IPS-15b (cell line): ENCODE data around the gene F2RL3.

Experiments
- H3K27me3 ChIP-seq: one replicate; pipeline ENCODE4 v1.6.1; 2013; ENCODE audit warnings: low read length; ENCODE audit not compliant: control insufficient read depth, insufficient read depth
- H3K36me3 ChIP-seq: one replicate; pipeline ENCODE4 v1.6.1; 2013; ENCODE audit warnings: low read length; ENCODE audit not compliant: control insufficient read depth, insufficient read depth
- H3K4me1 ChIP-seq: one replicate; pipeline ENCODE4 v1.6.1; 2013; ENCODE audit warnings: mild to moderate bottlenecking, low read length; ENCODE audit not compliant: control insufficient read depth, insufficient read depth
- H3K4me3 ChIP-seq: one replicate; pipeline ENCODE4 v1.5.1; 2013; ENCODE audit warnings: low read depth, low read length
- H3K9ac ChIP-seq: one replicate; pipeline ENCODE4 v1.6.1; 2013; ENCODE audit warnings: low read depth, mild to moderate bottlenecking, low read length
- H3K9me3 ChIP-seq: one replicate; pipeline ENCODE4 v1.6.1; 2013; ENCODE audit warnings: mild to moderate bottlenecking, low read length; ENCODE audit not compliant: control insufficient read depth, insufficient read depth

F2RL3 gene

DNA sequence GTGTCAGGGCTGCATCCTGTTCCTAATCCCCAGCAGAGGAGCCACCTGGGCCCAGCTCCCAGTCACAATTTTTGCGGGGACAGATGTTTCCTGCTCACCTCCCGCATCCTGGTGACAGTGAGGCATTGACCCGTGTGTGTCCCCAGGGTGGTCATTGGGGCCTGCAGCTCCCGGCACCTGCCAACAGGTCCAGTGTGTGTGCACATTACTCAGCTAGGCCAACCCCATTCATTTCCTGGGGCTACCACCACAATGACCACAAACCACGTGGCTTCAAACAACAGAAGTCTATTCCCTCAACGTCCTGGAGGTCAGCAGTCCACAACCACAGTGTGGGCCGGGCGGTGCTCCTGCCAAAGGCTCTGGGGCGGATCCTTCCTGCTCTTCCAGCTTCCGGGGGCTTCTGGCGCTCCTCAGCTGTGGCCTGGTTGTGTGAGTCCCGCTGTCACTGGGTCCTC, 11.9 kb upstream of the F2RL3 start:
- Histone ChIP-seq H3K9me3 (no peaks in the 10 kb centered on the region), H3K36me3 (peaks cover 54% of the 10 kb centered on the region), H3K4me3 (no peak overlapping the region), H3K9ac (no peak overlapping the region), H3K27me3 (no peaks in the 10 kb centered on the region), H3K4me1 (no peaks in the 10 kb centered on the region)

DNA sequence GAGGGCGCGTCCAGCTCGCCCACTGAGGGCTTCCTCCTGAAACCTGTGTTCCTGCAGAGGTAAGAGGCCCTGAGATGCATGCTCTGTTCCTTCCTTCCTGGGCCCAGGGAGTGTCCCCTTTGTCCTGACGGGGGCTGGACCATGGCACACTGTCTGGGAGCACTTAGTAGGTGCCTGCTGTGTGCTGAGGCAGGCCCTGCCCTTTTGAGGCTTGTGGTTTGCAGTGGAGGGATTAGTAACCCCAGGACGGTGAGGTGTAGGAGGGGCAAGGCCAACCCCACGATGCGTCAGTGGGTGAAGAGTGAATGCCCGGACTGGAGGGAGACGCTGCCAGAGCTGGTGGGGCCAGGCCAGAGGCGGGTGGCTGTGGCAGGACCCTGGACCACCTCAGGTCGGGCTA, 11.2 kb upstream of the F2RL3 start:
- no peak overlapping the region for H3K4me3 ChIP-seq
- H3K36me3 ChIP-seq, result peaks cover 56% of the 10 kb centered on the region
- H3K9ac ChIP-seq, result no peak overlapping the region
- H3K4me1 ChIP-seq, result no peaks in the 10 kb centered on the region
- no peaks in the 10 kb centered on the region for H3K27me3 ChIP-seq
- H3K9me3 ChIP-seq, result no peaks in the 10 kb centered on the region

DNA sequence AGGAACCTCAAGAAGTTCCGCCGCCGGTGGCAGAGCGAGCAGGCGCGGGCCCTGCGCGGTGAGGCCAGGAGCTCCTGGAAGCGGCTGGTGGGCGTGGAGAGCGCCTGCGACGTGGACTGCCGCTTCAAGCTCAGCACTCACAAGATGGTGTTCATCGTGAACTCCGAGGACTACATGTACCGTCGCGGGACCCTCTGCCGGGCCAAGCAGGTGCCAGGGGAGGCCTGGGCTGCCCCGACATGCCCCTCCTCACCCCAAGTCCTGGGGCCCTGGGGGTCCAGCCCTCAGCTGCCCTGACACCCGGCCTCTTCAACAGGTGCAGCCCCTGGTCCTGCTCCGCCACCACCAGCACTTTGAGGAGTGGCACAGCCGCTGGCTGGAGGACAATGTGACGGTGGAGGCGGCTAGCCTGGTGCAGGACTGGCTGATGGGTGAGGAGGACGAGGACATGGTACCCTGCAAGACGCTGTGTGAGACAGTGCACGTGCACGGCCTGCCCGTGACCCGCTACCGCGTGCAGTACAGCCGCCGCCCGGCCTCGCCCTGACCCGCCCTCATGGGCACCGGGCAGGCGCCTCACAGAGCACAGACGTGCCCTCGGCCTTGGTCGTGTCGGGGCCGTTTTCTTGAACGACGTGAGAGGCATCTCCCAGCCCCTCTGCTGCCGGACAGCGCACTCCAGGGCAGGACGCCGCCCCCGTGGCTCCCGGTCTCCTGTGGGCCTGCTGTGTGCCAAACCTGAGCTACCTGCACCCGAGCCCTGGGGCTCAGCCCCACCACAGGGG, 10.4 kb upstream of the F2RL3 start:
- no peak overlapping the region for H3K4me3 ChIP-seq
- H3K9me3 ChIP-seq, result no peaks in the 10 kb centered on the region
- no peaks in the 10 kb centered on the region for H3K4me1 ChIP-seq
- peaks cover 48% of the 10 kb centered on the region for H3K36me3 ChIP-seq
- H3K27me3 ChIP-seq, result no peaks in the 10 kb centered on the region
- H3K9ac ChIP-seq, result no peak overlapping the region

DNA sequence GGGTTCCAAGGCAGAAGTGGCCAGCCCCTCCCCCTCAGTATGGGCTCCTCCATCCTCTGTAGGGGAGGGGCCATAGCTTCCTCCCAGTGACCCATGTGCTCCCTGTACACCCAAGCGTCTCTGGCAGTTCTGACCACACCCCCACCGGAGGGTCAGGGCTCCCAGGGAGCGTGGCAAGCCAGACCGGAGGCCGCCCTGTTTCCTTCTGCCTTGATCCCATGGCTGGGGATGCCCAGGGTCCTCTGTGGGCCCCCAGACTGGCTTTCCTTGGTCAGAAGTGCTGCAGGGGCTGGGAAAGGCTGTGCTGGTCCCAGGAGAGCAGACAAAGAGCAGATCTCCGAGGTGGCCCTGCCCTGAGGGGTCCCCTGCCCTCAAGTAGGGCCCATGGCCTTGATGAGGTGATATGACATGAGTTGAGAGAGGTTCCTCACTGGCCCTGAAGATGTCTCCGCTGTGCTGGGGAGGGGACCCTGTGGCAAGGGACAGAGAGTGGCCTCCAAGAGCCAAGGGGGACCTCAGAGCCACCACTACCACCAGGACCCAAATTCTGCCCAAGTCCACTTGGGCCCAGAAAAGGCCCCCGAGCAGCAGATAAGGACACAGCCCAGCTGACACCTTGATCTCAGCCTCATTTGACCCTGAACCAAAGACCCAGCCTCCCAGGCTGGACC, 7.8 kb upstream of the F2RL3 start:
- H3K27me3 ChIP-seq, result no peaks in the 10 kb centered on the region
- H3K36me3 ChIP-seq, result peaks cover 41% of the 10 kb centered on the region
- H3K9ac ChIP-seq, result no peak overlapping the region
- H3K4me1 ChIP-seq, result no peaks in the 10 kb centered on the region
- no peaks in the 10 kb centered on the region for H3K9me3 ChIP-seq
- no peak overlapping the region for H3K4me3 ChIP-seq

DNA sequence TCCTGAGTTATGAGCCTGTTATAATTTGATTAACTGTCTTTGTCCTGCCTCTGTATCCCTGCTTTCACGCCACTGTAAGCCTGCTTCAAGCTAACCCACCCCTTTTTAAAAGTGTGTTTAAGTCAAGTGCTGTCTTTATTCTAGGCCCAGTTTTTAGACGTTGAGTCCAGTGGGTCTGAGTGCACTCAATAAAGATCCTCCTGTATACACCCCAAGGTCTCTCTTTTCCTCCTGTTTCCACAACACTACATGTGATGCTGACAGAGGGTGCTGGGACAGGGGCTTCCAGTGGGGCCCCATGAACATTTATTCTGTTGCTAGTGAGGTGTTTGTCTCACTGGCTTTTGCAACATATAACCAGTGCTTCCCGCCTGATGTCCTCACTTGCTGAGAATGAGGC, 6.7 kb upstream of the F2RL3 start:
- no peaks in the 10 kb centered on the region for H3K27me3 ChIP-seq
- no peaks in the 10 kb centered on the region for H3K9me3 ChIP-seq
- H3K9ac ChIP-seq, result no peak overlapping the region
- H3K36me3 ChIP-seq, result peaks cover 30% of the 10 kb centered on the region
- no peaks in the 10 kb centered on the region for H3K4me1 ChIP-seq
- H3K4me3 ChIP-seq, result no peak overlapping the region

DNA sequence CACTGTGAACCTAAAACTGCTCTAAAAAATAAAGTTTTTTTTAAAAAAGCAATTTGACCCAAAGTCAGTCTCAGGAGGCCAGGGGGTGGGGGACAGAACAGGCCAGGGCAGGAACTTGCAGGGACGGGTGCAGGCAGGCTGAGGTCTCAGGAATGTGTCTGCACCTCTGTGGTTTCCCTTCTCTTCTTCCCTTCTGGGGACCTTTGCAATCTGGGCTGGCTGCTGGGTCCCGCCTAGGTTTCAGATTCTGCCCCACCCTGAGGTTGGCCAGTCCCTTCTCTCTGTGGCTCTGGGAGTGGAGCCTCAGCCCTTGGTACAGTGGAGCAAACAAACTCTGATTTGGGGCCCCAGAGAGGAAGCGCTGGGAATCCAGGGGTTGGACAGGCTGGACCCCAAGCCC, 5.3 kb upstream of the F2RL3 start:
- Histone ChIP-seq H3K9me3 (no peaks in the 10 kb centered on the region), H3K36me3 (peaks cover 16% of the 10 kb centered on the region), H3K4me3 (no peak overlapping the region), H3K9ac (no peak overlapping the region), H3K27me3 (no peaks in the 10 kb centered on the region), H3K4me1 (no peaks in the 10 kb centered on the region)

DNA sequence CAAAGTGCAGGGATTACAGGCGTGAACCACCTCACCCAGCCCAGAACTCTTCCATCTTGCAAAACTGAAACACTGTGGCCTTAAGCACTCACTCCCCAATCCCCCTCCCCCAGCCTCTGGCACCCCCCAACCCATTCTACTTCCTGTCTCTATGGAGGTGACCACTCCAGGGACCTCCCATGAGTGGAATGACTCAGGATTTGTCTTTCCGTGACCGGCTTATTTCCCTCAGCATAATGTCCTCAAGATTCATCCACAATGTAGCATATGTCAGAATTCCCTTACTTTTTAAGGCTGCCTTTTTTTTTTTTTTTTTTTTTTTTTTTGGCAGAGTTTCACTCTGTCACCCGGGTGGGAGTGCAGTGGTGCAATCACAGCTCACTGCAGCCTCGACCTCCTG, 3.6 kb upstream of the F2RL3 start:
- H3K4me1 ChIP-seq, result no peaks in the 10 kb centered on the region
- no peaks in the 10 kb centered on the region for H3K9me3 ChIP-seq
- no peak overlapping the region for H3K4me3 ChIP-seq
- no peak overlapping the region for H3K9ac ChIP-seq
- no peaks in the 10 kb centered on the region for H3K27me3 ChIP-seq
- H3K36me3 ChIP-seq, result peaks cover 2% of the 10 kb centered on the region

DNA sequence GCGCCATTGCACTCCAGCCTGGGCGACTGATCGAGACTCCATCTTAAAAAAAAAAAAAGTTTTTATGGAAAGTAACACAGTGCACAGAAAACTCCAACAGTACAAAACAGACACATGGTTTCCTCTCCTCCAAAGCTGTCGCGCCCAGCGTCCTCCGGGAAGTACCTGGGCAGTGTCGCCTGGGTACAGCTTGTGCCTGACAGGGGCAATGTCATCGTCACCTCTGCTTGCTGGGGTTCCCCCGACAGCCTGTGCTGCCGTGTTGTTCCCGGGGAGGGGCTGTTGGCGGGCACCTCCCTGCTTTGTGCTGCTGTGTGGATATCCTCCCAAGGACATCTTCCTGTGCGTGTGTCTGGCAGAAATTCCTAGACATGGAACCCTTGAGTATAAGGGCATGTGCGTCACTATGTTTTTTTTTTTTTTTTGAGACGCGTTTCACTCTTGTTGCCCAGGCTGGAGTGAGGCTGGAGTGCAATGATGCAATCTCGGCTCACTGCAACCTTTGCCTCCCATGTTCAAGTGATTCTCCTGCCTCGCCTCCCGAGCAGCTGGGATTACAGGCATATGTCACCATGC, 2.4 kb upstream of the F2RL3 start:
- no peaks in the 10 kb centered on the region for H3K4me1 ChIP-seq
- no peak overlapping the region for H3K4me3 ChIP-seq
- H3K9ac ChIP-seq, result no peak overlapping the region
- H3K9me3 ChIP-seq, result no peaks in the 10 kb centered on the region
- H3K36me3 ChIP-seq, result peaks cover 2% of the 10 kb centered on the region
- no peaks in the 10 kb centered on the region for H3K27me3 ChIP-seq

DNA sequence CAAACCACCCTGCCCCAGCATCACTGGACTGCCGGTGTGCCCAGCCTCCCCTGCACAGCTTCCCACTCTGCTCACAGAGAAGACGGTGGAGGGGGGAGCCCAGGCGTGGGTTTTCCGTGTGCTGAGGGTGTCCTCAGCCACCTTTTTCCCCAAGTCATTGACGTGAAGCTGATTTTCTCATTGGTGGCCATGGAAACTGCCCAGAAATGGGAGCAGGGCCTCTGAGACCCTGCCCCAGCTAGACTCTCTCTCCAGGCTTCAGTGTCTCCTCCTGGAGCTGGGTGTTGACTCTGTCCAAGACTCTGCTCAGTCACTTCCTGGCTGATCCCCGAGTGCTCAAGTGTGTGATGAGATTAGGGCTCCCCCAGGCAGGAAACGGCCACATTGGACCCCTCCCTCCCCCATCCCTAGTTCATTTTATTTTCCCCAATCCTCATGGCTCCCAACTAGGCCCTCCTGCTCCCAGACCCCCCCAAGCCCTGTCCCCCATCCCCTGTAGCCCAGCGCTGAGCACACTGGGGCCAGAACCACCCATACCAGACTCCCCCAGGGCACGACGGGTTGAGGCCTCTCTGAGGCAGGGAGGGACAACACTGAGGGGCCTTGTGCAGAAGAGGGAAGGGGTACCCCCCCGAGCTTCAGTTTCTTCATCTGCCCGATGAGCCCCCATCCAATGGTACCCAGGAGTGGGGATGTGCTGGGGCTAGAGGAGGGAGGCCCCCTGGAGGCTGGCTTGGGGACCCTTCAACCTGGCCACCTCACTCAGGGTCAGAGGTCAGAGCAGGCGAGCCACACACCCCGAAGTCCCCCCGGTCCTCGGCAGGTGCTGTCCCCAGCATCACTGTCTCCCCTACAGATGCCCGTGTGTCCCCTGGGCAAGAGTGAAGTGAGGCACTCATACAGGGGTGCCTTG, 1.2 kb upstream of the F2RL3 start:
- H3K4me3 ChIP-seq, result no peak overlapping the region
- H3K27me3 ChIP-seq, result no peaks in the 10 kb centered on the region
- no peaks in the 10 kb centered on the region for H3K4me1 ChIP-seq
- no peak overlapping the region for H3K9ac ChIP-seq
- H3K9me3 ChIP-seq, result no peaks in the 10 kb centered on the region
- no peaks in the 10 kb centered on the region for H3K36me3 ChIP-seq

DNA sequence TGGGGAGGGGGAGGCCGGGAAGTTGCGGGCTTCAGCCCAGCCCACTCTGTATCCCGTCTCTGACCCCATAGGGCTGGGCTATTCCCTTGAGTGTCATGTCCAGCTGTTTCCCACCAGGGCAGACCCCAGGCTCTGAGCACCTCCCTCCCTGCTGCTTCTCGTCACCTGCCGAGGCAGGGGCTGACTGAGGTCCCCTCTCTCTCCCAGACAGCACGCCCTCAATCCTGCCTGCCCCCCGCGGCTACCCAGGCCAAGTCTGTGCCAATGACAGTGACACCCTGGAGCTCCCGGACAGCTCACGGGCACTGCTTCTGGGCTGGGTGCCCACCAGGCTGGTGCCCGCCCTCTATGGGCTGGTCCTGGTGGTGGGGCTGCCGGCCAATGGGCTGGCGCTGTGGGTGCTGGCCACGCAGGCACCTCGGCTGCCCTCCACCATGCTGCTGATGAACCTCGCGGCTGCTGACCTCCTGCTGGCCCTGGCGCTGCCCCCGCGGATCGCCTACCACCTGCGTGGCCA, 625 bp downstream of the F2RL3 start:
- H3K9ac ChIP-seq, result no peak overlapping the region
- H3K4me1 ChIP-seq, result no peaks in the 10 kb centered on the region
- H3K9me3 ChIP-seq, result no peaks in the 10 kb centered on the region
- no peaks in the 10 kb centered on the region for H3K27me3 ChIP-seq
- no peaks in the 10 kb centered on the region for H3K36me3 ChIP-seq
- no peak overlapping the region for H3K4me3 ChIP-seq

DNA sequence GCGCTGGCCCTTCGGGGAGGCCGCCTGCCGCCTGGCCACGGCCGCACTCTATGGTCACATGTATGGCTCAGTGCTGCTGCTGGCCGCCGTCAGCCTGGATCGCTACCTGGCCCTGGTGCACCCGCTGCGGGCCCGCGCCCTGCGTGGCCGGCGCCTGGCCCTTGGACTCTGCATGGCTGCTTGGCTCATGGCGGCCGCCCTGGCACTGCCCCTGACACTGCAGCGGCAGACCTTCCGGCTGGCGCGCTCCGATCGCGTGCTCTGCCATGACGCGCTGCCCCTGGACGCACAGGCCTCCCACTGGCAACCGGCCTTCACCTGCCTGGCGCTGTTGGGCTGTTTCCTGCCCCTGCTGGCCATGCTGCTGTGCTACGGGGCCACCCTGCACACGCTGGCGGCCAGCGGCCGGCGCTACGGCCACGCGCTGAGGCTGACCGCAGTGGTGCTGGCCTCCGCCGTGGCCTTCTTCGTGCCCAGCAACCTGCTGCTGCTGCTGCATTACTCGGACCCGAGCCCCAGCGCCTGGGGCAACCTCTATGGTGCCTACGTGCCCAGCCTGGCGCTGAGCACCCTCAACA, 1.2 kb downstream of the F2RL3 start:
- no peaks in the 10 kb centered on the region for H3K36me3 ChIP-seq
- no peaks in the 10 kb centered on the region for H3K4me1 ChIP-seq
- no peaks in the 10 kb centered on the region for H3K9me3 ChIP-seq
- H3K27me3 ChIP-seq, result no peaks in the 10 kb centered on the region
- H3K4me3 ChIP-seq, result no peak overlapping the region
- H3K9ac ChIP-seq, result no peak overlapping the region
